H1 (cell line): ENCODE results near the gene LRCH3. TPM values are rescaled to one million over a fixed set of nuclear protein-coding genes. Genes with fewer than 3 reads are reported as not detected.

Experiments
- CTCF ChIA-PET: fragments of 300-600 bp; sonication (Branson Sonifier 250); formaldehyde crosslinking; loops from one replicate; lab custom pipeline; 2021; ENCODE audit not compliant: partially characterized antibody; lab: Charles Lee
- POLR2A ChIA-PET: fragments of 300-600 bp; sonication (Branson Sonifier 250); formaldehyde crosslinking; loops from one replicate; lab custom pipeline; 2021; ENCODE audit warnings: inconsistent platforms; ENCODE audit not compliant: partially characterized antibody; lab: Charles Lee
- DNase-seq, 2 experiments: peaks; one replicate each; pipeline versions ENCODE4 v3.0.0 to v3.0.0-alpha.2; 2010 to 2022; ENCODE audit warnings: low spot score in 2 of 2, low read depth in 1 of 2, mixed read lengths in 1 of 2
- FAIRE-seq: peaks from 2 replicates; lab custom pipeline; 2011; peaks lifted over from hg19 to GRCh38; lab: Jason Lieb, UNC
- H2AFZ ChIP-seq: 2 replicates; pipeline ENCODE4 v1.8.1; 2012; ENCODE audit warnings: low read length, inconsistent platforms
- H2AK5ac ChIP-seq: 2 replicates; pipeline ENCODE4 v1.6.1; 2013; ENCODE audit warnings: low read depth, low read length
- H2BK120ac ChIP-seq: replicated peaks from 2 replicates; pipeline ENCODE3; 2013; ENCODE audit warnings: low read depth, low read length, inconsistent platforms
- H2BK12ac ChIP-seq: 2 replicates; pipeline ENCODE4 v1.6.1; 2013; ENCODE audit warnings: low read depth, low read length
- H2BK15ac ChIP-seq: 2 replicates; pipeline ENCODE4 v1.6.1; 2013; ENCODE audit warnings: low read length
- H2BK20ac ChIP-seq: 2 replicates; pipeline ENCODE4 v1.6.1; 2013; ENCODE audit warnings: low read length
- H2BK5ac ChIP-seq: 2 replicates; pipeline ENCODE4 v1.6.1; 2013; ENCODE audit warnings: low read depth, low read length
- H3K14ac ChIP-seq: 2 replicates; pipeline ENCODE4 v1.6.1; 2013; ENCODE audit warnings: inconsistent platforms; ENCODE audit not compliant: insufficient read length
- H3K18ac ChIP-seq: 2 replicates; pipeline ENCODE4 v1.6.1; 2013; ENCODE audit warnings: low read length; ENCODE audit errors: extremely low read depth
- H3K23ac ChIP-seq: 2 replicates; pipeline ENCODE4 v1.6.1; 2013; ENCODE audit warnings: inconsistent platforms; ENCODE audit not compliant: insufficient read length
- H3K23me2 ChIP-seq: 2 replicates; pipeline ENCODE4 v1.6.1; 2013; ENCODE audit warnings: low read depth, low read length
- H3K27ac ChIP-seq: 2 replicates; pipeline ENCODE4 v1.6.1; 2011; ENCODE audit warnings: low read depth, low read length, inconsistent platforms
- H3K27me3 ChIP-seq, 4 experiments: replicated peaks in 1 of 4; 1 replicate in 1 of 4; 2 replicates in 3 of 4; pipeline versions ENCODE4 v1.6.1 to v1.8.1; 2011 to 2013; ENCODE audit warnings: low read length in 3 of 4, mild to moderate bottlenecking in 3 of 4, inconsistent platforms in 2 of 4, mixed read lengths in 2 of 4, moderate library complexity in 1 of 4; ENCODE audit not compliant: control insufficient read depth in 3 of 4, insufficient read depth in 3 of 4; ENCODE audit errors: extremely low read depth in 1 of 4
- H3K36me3 ChIP-seq, 4 experiments: 2 replicates each; pipeline versions ENCODE4 v1.6.1 to v1.8.1; 2011 to 2013; ENCODE audit warnings: mild to moderate bottlenecking in 4 of 4, low read length in 3 of 4, moderate library complexity in 2 of 4, control low read depth in 1 of 4, inconsistent platforms in 1 of 4; ENCODE audit not compliant: insufficient read depth in 4 of 4, control insufficient read depth in 2 of 4
- H3K4ac ChIP-seq: replicated peaks from 2 replicates; pipeline ENCODE3; 2013; ENCODE audit warnings: low read length, low read depth, mixed read lengths, inconsistent platforms; ENCODE audit not compliant: insufficient read length
- H3K4me1 ChIP-seq, 4 experiments: replicated peaks in 1 of 4; 1 replicate in 1 of 4; 2 replicates in 3 of 4; pipeline versions ENCODE4 v1.6.1 to v1.8.1; 2011 to 2013; ENCODE audit warnings: low read length in 3 of 4, inconsistent platforms in 2 of 4, mixed read lengths in 1 of 4; ENCODE audit not compliant: insufficient read depth in 4 of 4, control insufficient read depth in 3 of 4
- H3K4me2 ChIP-seq, 2 experiments: 2 replicates each; pipeline versions ENCODE4 v1.6.1 to v1.8.1; 2011 to 2013; ENCODE audit warnings: low read depth in 2 of 2, low read length in 2 of 2, control low read depth in 1 of 2, inconsistent platforms in 1 of 2, mild to moderate bottlenecking in 1 of 2; ENCODE audit not compliant: insufficient read depth in 1 of 2
- H3K4me3 ChIP-seq, 4 experiments: fragments of 200-600, 300-600 bp in 1 of 4; sonication (generic), shearing (Covaris generic), sonication (Bioruptor Twin) in 1 of 4; 2 replicates each; pipeline versions ENCODE4 v1.5.1 to v1.8.1; 2011 to 2016; ENCODE audit warnings: low read length in 4 of 4, low read depth in 3 of 4, control low read depth in 2 of 4, inconsistent platforms in 2 of 4, mild to moderate bottlenecking in 2 of 4, mixed read lengths in 1 of 4, moderate library complexity in 1 of 4; ENCODE audit not compliant: insufficient read depth in 2 of 4; ENCODE audit errors: extremely low read depth in 1 of 4
- H3K56ac ChIP-seq: replicated peaks from 2 replicates; pipeline ENCODE3; 2013; ENCODE audit warnings: low read depth, mild to moderate bottlenecking, mixed read lengths, low read length, inconsistent platforms; ENCODE audit not compliant: insufficient read length
- H3K79me1 ChIP-seq: 2 replicates; pipeline ENCODE4 v1.6.1; 2013; ENCODE audit warnings: low read depth, low read length, control low read depth
- H3K79me2 ChIP-seq, 2 experiments: 2 replicates each; pipeline versions ENCODE4 v1.6.1 to v1.8.1; 2012 to 2013; ENCODE audit warnings: low read length in 2 of 2, mild to moderate bottlenecking in 2 of 2, inconsistent platforms in 1 of 2; ENCODE audit not compliant: insufficient read depth in 2 of 2, control insufficient read depth in 1 of 2
- H3K9ac ChIP-seq, 4 experiments: replicated peaks in 1 of 4; 1 replicate in 1 of 4; 2 replicates in 3 of 4; pipeline versions ENCODE4 v1.6.1 to v1.8.1; 2011 to 2013; ENCODE audit warnings: low read depth in 3 of 4, low read length in 3 of 4, control low read depth in 2 of 4, mild to moderate bottlenecking in 2 of 4, moderate library complexity in 2 of 4, inconsistent platforms in 1 of 4; ENCODE audit errors: extremely low read depth in 1 of 4
- H3K9me3 ChIP-seq, 2 experiments: 2 replicates each; pipeline versions ENCODE4 v1.6.1 to v1.8.1; 2012 to 2013; ENCODE audit warnings: mild to moderate bottlenecking in 2 of 2, moderate library complexity in 2 of 2, control low read depth in 1 of 2, inconsistent platforms in 1 of 2, low read depth in 1 of 2, low read length in 1 of 2, mixed read lengths in 1 of 2; ENCODE audit not compliant: insufficient read depth in 2 of 2
- H4K20me1 ChIP-seq, 2 experiments: replicated peaks in 1 of 2; 2 replicates each; pipeline versions ENCODE3 to v1.8.1; 2011 to 2013; ENCODE audit warnings: inconsistent platforms in 2 of 2, low read length in 2 of 2, mild to moderate bottlenecking in 1 of 2; ENCODE audit not compliant: insufficient read depth in 2 of 2, control insufficient read depth in 1 of 2
- H4K5ac ChIP-seq: 2 replicates; pipeline ENCODE4 v1.6.1; 2013; ENCODE audit warnings: low read length, low read depth, mixed read lengths, inconsistent platforms; ENCODE audit not compliant: insufficient read length
- H4K8ac ChIP-seq: 2 replicates; pipeline ENCODE4 v1.8.0; 2013; ENCODE audit warnings: mild to moderate bottlenecking, moderate library complexity, low read length, inconsistent platforms; ENCODE audit not compliant: insufficient read depth; ENCODE audit errors: extremely low read depth
- H4K91ac ChIP-seq: replicated peaks from 2 replicates; pipeline ENCODE3; 2013; ENCODE audit warnings: low read length, mixed read lengths, inconsistent platforms; ENCODE audit not compliant: insufficient read length
- BCL11A ChIP-seq, 2 experiments: IDR thresholded peaks; one replicate each; pipeline ENCODE4 v1.6.1; 2011; ENCODE audit warnings: low read depth in 2 of 2, low read length in 2 of 2, mild to moderate bottlenecking in 2 of 2
- BRCA1 ChIP-seq: IDR thresholded peaks from 2 replicates; pipeline ENCODE4 v1.6.1; 2012; ENCODE audit warnings: low read depth, low read length, improper control_type of control experiment
- CEBPB ChIP-seq: IDR thresholded peaks from 2 replicates; pipeline ENCODE4 v1.6.1; 2012; ENCODE audit warnings: low read depth, low read length
- JUN ChIP-seq: IDR thresholded peaks from 2 replicates; pipeline ENCODE4 v1.6.1; 2011; ENCODE audit warnings: low read depth, mild to moderate bottlenecking, improper control_type of control experiment, low read length
- KDM1A ChIP-seq: fragments of 200-600, 300-600 bp; sonication (generic); IDR thresholded peaks from 2 replicates; pipeline ENCODE4 v1.7.1; 2016; ENCODE audit warnings: mild to moderate bottlenecking, low read length, borderline replicate concordance
- KDM4A ChIP-seq: IDR thresholded peaks from one replicate; pipeline ENCODE4 v1.7.1; 2012; ENCODE audit warnings: low read depth, mild to moderate bottlenecking, moderate library complexity, low read length, inconsistent platforms; ENCODE audit not compliant: severe bottlenecking
- KDM5A ChIP-seq: fragments of 200-600 bp; IDR thresholded peaks from 2 replicates; pipeline ENCODE4 v1.7.1; 2012; ENCODE audit warnings: mild to moderate bottlenecking, low read length, inconsistent platforms, mixed read lengths
- POU5F1 ChIP-seq: IDR thresholded peaks from 2 replicates; pipeline ENCODE4 v1.6.1; 2011; ENCODE audit warnings: low read depth, mild to moderate bottlenecking, low read length, moderate library complexity
- SRF ChIP-seq: IDR thresholded peaks from 2 replicates; pipeline ENCODE4 v1.6.1; 2011; ENCODE audit warnings: mild to moderate bottlenecking, low read depth, low read length, moderate library complexity
- TBP ChIP-seq: IDR thresholded peaks from 2 replicates; pipeline ENCODE4 v1.6.1; 2011; ENCODE audit warnings: low read depth, low read length, improper control_type of control experiment
- WGBS, 2 experiments: shearing (Covaris generic) in 1 of 2; methylation state at CpG; one replicate each; pipeline versions ENCODE4 v1.1.6 to v1.1.7; 2013 to 2015; ENCODE audit warnings: low lambda C conversion rate in 2 of 2, mixed read lengths in 2 of 2, inconsistent platforms in 1 of 2, low coverage in 1 of 2, missing lambda C conversion rate in 1 of 2; ENCODE audit not compliant: insufficient replicate concordance in 2 of 2, insufficient coverage in 1 of 2, insufficient read length in 1 of 2; ENCODE audit errors: extremely low coverage in 1 of 2, missing lambda C conversion rate in 1 of 2; 5-methylcytosine and 5-hydroxymethylcytosine counted together
- polyA plus RNA-seq, 7 experiments: library from polyadenylated mRNA; depleted of rRNA in 3 of 7; stranded (reverse) in 5 of 7; unstranded in 2 of 7; fragments of >200 nt in 5 of 7; fragments of 200-250 nt in 2 of 7; gene quantifications; 1 replicate in 5 of 7; 2 replicates in 1 of 7; 4 replicates in 1 of 7; pipeline versions ENCODE4 v1.2.1 to v1.2.3, GENCODE V29; 2011 to 2013; ENCODE audit warnings: missing spikeins in 2 of 7, mixed read lengths in 2 of 7
- total RNA-seq: library from RNA; stranded (reverse); fragmentation: NEBNext Ultra II Directional; extraction: Animal tissue kit (Norgen Biotek cat#: 25700); gene quantifications from 2 replicates; pipeline ENCODE4 v1.2.1, GENCODE V29; 2021
- TF ChIP-seq, protein P1 (sequence below): IDR thresholded peaks from 2 replicates; pipeline ENCODE4 v1.6.1; 2012; ENCODE audit warnings: low read length, inconsistent platforms

The LRCH3 gene
- total and polyA plus RNA-seq, 2 of the 8 experiments (the other 6 are each of a cell fraction or from before 2014, with no cell fraction given), result 58.4 to 66.0 TPM

DNA sequence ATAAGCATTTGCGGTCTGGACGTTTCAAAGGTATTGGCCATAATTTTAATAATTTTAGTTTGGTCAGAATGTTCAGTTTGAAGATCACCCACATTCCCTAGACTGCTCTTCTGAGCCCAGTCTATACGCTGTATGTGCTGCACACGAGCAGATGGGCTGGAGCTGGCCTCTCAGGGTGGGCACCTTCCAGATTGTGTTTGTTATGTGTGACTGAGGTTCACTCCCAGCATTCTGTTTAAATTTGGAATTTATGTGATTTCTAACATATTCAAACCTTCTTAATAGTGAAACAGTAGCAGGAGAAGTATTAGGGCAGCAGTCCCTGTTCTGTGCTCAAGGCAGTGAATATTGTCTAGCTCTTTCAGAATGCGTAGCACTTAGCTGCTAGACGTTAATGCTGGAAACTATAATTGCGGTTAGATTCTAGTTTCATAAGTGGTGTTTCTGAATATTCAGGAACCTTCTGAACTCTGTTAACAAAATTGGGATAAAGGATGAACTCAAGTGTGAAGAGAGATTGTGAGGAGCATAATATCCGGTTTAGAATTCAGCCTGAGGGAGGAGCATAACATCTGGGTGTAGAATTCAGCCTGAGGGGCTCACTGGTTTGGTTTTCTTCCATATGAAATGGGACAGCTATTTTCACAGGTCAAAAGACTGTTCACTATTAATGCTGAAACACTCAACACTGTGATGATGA is 90.4 kb downstream of the LRCH3 start:
- no peak for FAIRE-seq
- H2BK5ac ChIP-seq, result no peak overlapping the region
- peak overlapping the region; percentile 82 for H2BK20ac ChIP-seq
- no peak overlapping the region for H2AFZ ChIP-seq
- H4K5ac ChIP-seq, result no peak overlapping the region
- no peak overlapping the region for H4K91ac ChIP-seq
- no peak for DNase-seq
- no peak overlapping the region for H3K4ac ChIP-seq
- H3K4me3 ChIP-seq, result no peak overlapping the region
- no peak overlapping the region for H2BK120ac ChIP-seq
- H3K23me2 ChIP-seq, result no peaks in the 10 kb centered on the region; the same call in 1 of the 2 replicates
- ChIA-PET CTCF (interaction anchor here (0.5 to 1.4 kb wide), 4 partner anchors 24 to 58 kb away, joined by 3 to 5 read pairs (median 3); no protein-coding TSS in a partner anchor), POLR2A (interaction anchor here (0.7 to 3.1 kb wide), 6 partner anchors 9 to 90 kb away, joined by 3 to 13 read pairs (median 6); partner anchors contain the start of gene LRCH3)
- H3K27ac ChIP-seq, result no peak overlapping the region
- H3K79me1 ChIP-seq, result no peaks in the 10 kb centered on the region
- H3K14ac ChIP-seq, result no peak overlapping the region
- peaks cover 0 to 1% of the 10 kb centered on the region in 2 experiments for H4K20me1 ChIP-seq
- H3K56ac ChIP-seq, result no peak overlapping the region
- H3K4me1 ChIP-seq, result peaks cover 4 to 14% (median 10%) of the 10 kb centered on the region in 4 experiments; a peak in 6 of 7 replicates
- H2BK12ac ChIP-seq, result no peak overlapping the region; the same call in 1 of the 2 replicates
- no peaks in the 10 kb centered on the region for H3K79me2 ChIP-seq
- peaks cover 0 to 5% (median 2%) of the 10 kb centered on the region in 4 experiments; a peak in 2 of 7 replicates for H3K27me3 ChIP-seq
- H2AK5ac ChIP-seq, result no peak overlapping the region
- H2BK15ac ChIP-seq, result 0 out of 2 replicates have a peak overlapping the region, but pooled peaks have one; percentile 37
- no peak overlapping the region for H3K23ac ChIP-seq
- no peak overlapping the region for H4K8ac ChIP-seq
- H3K9me3 ChIP-seq, result no peaks in the 10 kb centered on the region; a peak in 1 of 4 replicates
- H3K36me3 ChIP-seq, result peaks cover 4 to 18% (median 7%) of the 10 kb centered on the region in 4 experiments; a peak in 5 of 8 replicates
- no peak overlapping the region for H3K9ac ChIP-seq
- 87% methylated on average over 8 of the region's 8 CpGs; no CpG with 5 or more reads in 1 of the 2 experiments for WGBS, 2 experiments
- H3K18ac ChIP-seq, result no peak overlapping the region
- H3K4me2 ChIP-seq, result peak overlapping the region; percentile 29 to 48; a peak in 3 of 4 replicates
- TF ChIP-seq BCL11A (IDR thresholded peaks at IDR 0.05; ENCODE audit: low read depth in 2 of 2, low read length in 2 of 2) (no peak), SRF (no peak), KDM1A (no peak), POU5F1 (no peak), BRCA1 (no peak), TBP (no peak), KDM4A (no peak), KDM5A (no peak), CEBPB (no peak), JUN (no peak)
- TF ChIP-seq, protein P1, sequence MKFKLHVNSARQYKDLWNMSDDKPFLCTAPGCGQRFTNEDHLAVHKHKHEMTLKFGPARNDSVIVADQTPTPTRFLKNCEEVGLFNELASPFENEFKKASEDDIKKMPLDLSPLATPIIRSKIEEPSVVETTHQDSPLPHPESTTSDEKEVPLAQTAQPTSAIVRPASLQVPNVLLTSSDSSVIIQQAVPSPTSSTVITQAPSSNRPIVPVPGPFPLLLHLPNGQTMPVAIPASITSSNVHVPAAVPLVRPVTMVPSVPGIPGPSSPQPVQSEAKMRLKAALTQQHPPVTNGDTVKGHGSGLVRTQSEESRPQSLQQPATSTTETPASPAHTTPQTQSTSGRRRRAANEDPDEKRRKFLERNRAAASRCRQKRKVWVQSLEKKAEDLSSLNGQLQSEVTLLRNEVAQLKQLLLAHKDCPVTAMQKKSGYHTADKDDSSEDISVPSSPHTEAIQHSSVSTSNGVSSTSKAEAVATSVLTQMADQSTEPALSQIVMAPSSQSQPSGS, result no peak
